Measurements from ENCODE around the gene C1QTNF6. TPM values are rescaled to one million over a fixed set of nuclear protein-coding genes. Genes with fewer than 3 reads are reported as not detected.

The C1QTNF6 gene
- total RNA-seq, 4 donors from 2014 or later, result 1.7 to 4.8 (median 3.6) TPM

- no peak for DNase-seq
- intact Hi-C loops (cut with DNase I), result no loop called here
- no peak overlapping the region for H3K27ac ChIP-seq
- H3K27me3 ChIP-seq, result no peaks in the 10 kb centered on the region
- 90 to 93% methylated on average over 1 of the region's 1 CpG for WGBS, 2 donors
- H3K9me3 ChIP-seq, result no peaks in the 10 kb centered on the region
- peaks cover 21 to 40% of the 10 kb centered on the region in 2 donors for H3K4me1 ChIP-seq
- no peak overlapping the region for H3K4me3 ChIP-seq (replicated peaks in 1 of 3)
- no peaks in the 10 kb centered on the region for H3K36me3 ChIP-seq
- TF ChIP-seq POLR2A (IDR thresholded peaks at IDR 0.05) (no peak), CTCF (IDR thresholded peaks at IDR 0.05) (no peak)
These were observed 4.7 kb upstream of the C1QTNF6 start for GRCh38 chr22:37192741-37193140.

GRCh38 chr22:37192204-37192603 lies 4.2 kb upstream of the C1QTNF6 start:
- Histone ChIP-seq H3K36me3 (no peaks in the 10 kb centered on the region), H3K9me3 (no peaks in the 10 kb centered on the region), H3K4me1 (peaks cover 22 to 40% of the 10 kb centered on the region in 2 donors), H3K27ac (no peak overlapping the region), H3K27me3 (no peaks in the 10 kb centered on the region), H3K4me3 (replicated peaks in 1 of 3) (no peak overlapping the region)
- DNase-seq, result no peak
- intact Hi-C loops (cut with DNase I), result no loop called here
- WGBS, 2 donors, result 78 to 81% methylated on average over 2 of the region's 2 CpGs
- no peak for TF ChIP-seq POLR2A (IDR thresholded peaks at IDR 0.05)
- no peak for TF ChIP-seq CTCF (IDR thresholded peaks at IDR 0.05)

- no peaks in the 10 kb centered on the region for H3K9me3 ChIP-seq
- no peak overlapping the region for H3K4me3 ChIP-seq (replicated peaks in 1 of 3)
- H3K27ac ChIP-seq, result no peak overlapping the region
- WGBS, 2 donors, result 48 to 80% methylated on average over 4 of the region's 4 CpGs
- DNase-seq, result no peak
- intact Hi-C loops (cut with DNase I), result no loop called here
- no peak for TF ChIP-seq POLR2A (IDR thresholded peaks at IDR 0.05)
- no peak for TF ChIP-seq CTCF (IDR thresholded peaks at IDR 0.05)
- no peaks in the 10 kb centered on the region for H3K27me3 ChIP-seq
- H3K36me3 ChIP-seq, result no peaks in the 10 kb centered on the region
- H3K4me1 ChIP-seq, result peaks cover 14 to 34% of the 10 kb centered on the region in 2 donors
These were observed 2.3 kb upstream of the C1QTNF6 start for GRCh38 chr22:37190262-37190780.

- no peaks in the 10 kb centered on the region for H3K27me3 ChIP-seq
- H3K9me3 ChIP-seq, result no peaks in the 10 kb centered on the region
- TF ChIP-seq POLR2A (IDR thresholded peaks at IDR 0.05) (no peak), CTCF (IDR thresholded peaks at IDR 0.05) (no peak)
- intact Hi-C loops (cut with DNase I), result no loop called here
- peaks cover 14 to 34% of the 10 kb centered on the region in 2 donors for H3K4me1 ChIP-seq
- no peaks in the 10 kb centered on the region for H3K36me3 ChIP-seq
- WGBS, 2 donors, result 72 to 75% methylated on average over 2 of the region's 2 CpGs
- no peak for DNase-seq
- H3K4me3 ChIP-seq (replicated peaks in 1 of 3), result no peak overlapping the region
- peak overlapping the region in 2 of 3 donors; percentile 70 to 88 for H3K27ac ChIP-seq
These were observed 937 bp upstream of the C1QTNF6 start for GRCh38 chr22:37188901-37189466.

GRCh38 chr22:37187552-37187890 lies 526 bp downstream of the C1QTNF6 start:
- Histone ChIP-seq H3K27ac (peak overlapping the region; percentile 70 to 92 (median 88)), H3K9me3 (no peaks in the 10 kb centered on the region), H3K4me1 (peaks cover 14 to 34% of the 10 kb centered on the region in 2 donors), H3K36me3 (no peaks in the 10 kb centered on the region), H3K27me3 (no peaks in the 10 kb centered on the region), H3K4me3 (replicated peaks in 1 of 3) (peak overlapping the region in 1 of 3 donors; percentile 8)
- no peak for TF ChIP-seq POLR2A (IDR thresholded peaks at IDR 0.05)
- no peak for TF ChIP-seq CTCF (IDR thresholded peaks at IDR 0.05)
- DNase-seq, result no peak
- WGBS, 2 donors, result 10 to 11% methylated on average over 5 of the region's 5 CpGs
- intact Hi-C loops (cut with DNase I), result no loop called here

Data from thyroid gland (tissue), 4 donors.